ENCODE measurements around the gene DNAH17. TPM values are rescaled to one million over a fixed set of nuclear protein-coding genes. Genes with fewer than 3 reads are reported as not detected.

Gene DNAH17
- total RNA-seq, 1 donor from 2014 or later = 0.40 TPM

DNA sequence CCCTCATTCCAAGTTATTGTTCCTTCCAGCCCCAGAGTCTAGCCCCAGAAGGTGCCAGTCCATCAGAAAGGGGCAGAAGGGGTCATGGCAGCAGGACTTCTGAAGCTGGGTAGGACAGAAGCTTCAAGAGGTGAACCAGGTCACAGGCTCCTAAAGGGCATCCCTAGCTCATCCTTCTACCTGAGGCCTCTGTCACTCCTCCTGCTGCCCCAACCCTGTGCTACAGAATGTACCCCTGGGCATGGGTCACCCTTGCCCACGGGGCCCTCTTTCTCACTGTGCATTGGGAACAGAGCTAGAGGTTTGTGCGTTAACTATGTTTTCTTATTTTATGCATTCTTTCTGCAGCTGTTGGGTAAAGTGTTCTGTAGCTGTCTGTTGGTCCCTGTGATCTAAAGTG lies 46.5 kb downstream of the DNAH17 start:
- no peak for ATAC-seq
- no peak for DNase-seq (ENCODE audit: low spot score)
- intact Hi-C loops (cut with DNase I) = no loop called here

DNA sequence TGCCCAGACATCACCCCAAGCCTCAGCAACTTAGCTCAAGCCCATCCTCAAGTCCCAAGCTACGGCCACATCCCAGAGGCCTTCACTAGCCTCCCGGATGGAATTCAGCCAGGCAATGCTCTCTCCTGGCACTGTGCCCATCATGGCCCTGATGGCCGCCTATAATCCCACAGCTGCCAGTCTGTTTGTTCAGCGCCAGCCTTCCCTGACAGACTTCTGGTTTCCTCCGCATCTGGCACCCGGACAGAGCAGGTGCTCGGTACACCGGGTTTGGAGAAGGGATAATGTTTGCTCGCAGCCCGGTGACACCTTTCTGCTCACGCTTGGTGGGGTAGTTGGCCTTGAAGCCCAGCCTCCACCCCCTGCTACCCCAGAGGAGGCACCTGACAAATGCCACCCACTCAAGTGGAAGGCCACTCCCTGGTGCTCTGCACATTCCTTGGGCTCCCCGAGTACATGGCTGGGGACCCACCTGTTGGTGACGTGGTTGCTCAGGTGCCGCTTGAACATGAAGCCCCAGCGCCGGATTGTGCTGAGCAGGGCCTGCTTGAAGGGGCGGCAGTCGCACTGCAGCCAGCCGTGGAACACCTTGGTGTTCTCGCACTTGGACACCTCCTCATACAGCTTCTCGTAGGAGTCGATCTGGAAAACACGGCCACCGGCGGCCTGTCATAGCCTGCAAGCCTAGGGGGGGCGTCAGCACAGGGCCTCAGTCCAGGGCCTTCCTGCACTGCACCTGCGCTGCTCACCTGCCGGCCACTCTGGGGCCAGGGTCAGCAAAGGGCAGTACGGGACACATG lies 47.1 kb downstream of the DNAH17 start:
- intact Hi-C loops (cut with DNase I) = no loop called here
- DNase-seq (ENCODE audit: low spot score) (no peak), ATAC-seq (no peak)

DNA sequence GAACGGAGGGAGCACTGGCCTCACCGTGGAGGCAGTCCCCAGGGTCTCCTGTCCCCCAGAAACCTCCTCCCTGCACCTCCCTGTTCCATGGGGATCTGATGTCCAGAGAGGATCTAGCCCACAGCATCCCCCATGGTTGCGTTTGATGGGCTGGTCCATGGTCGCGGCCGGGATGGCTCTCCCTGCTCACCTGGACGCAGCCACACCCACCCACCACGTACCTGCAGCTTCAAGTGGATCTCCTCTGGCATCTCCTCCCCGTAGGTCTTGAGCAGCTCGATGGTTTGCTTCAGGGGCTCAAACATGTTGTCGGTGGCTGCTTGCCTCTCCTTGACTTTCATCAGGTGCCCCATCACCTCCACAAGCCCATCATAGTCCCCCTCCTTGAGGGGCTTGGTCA lies 47.9 kb downstream of the DNAH17 start:
- intact Hi-C loops (cut with DNase I) = no loop called here
- no peak for ATAC-seq
- DNase-seq (ENCODE audit: low spot score) = no peak

DNA sequence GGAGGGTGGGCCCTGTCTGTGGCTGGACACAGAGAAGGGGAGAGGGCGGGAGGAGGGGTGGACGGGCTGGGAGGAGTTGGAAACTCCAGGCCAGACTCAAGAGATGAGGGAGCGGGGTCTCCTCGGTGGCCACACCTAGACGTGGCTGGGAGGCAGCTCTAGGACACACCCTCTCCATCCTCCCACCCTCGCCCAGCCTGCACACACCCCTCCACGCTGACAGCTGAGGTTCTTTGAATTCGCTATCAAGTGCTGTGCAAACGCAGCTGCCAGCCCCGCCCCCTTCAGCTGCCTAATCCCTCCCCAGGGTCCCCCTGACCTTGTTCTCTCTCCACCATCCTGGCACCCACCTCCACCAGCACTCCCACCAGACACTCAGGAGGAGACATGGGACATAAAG lies 48.7 kb downstream of the DNAH17 start:
- intact Hi-C loops (cut with DNase I) = no loop called here
- DNase-seq (ENCODE audit: low spot score) = no peak
- ATAC-seq = no peak

DNA sequence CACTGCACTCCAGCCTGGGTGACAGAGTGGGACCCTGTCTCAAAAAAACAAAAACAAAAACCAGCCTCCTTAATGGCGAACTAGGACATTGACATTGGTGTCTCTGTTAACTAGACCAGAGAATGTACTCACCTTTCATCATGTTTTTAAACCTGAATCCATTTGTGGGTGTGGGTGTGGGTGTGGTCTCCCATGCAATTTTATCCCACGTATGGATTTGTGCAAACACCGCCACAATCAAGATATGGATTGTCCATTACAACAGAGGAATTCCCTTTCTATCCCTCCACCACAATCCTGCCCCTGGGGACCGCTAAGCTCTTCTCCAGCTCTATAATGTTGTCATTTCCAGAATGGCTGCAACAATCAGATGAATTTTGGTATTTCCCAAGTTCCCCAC lies 49.9 kb downstream of the DNAH17 start:
- DNase-seq (ENCODE audit: low spot score) (no peak), ATAC-seq (no peak)
- intact Hi-C loops (cut with DNase I) = no loop called here

DNA sequence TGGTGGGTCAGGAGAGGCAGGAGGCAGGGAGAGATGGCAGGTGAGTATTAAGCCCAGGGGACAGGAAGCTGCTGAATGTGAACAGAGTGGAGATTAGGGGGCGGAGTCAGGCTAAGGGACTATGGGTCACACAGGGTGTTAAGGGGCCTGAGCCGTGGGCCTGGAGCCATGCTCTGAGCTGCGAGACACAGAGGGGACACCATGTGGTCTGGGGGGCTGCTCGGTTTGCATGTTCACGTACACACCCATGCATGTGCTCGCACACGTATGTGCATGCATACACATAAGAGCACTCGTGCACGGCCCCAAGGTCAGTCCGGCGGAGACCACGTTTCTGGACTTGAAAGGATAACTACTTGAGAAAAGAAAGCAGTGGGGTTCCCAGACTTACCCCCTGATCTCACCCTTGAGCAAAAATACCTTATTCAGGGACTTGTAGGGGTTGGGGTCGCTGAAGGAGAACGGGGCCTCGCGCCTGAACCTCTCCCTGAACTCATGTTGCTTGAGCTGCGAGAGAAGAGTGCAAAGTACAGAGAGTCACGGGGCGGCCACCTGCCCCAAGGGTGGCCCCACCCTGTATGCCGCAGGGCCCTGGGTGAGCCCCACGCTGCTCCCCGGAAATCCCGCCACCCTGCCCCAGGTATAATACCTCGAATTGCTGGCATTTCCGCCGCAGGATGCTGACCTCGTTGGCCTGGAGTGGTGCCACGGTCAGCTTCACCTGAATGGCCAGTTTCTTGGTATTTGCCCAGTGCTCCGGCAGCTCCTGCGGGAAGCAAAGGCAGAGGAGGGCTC lies 50.8 kb downstream of the DNAH17 start:
- intact Hi-C loops (cut with DNase I) = no loop called here
- ATAC-seq (no peak), DNase-seq (ENCODE audit: low spot score) (no peak)

DNA sequence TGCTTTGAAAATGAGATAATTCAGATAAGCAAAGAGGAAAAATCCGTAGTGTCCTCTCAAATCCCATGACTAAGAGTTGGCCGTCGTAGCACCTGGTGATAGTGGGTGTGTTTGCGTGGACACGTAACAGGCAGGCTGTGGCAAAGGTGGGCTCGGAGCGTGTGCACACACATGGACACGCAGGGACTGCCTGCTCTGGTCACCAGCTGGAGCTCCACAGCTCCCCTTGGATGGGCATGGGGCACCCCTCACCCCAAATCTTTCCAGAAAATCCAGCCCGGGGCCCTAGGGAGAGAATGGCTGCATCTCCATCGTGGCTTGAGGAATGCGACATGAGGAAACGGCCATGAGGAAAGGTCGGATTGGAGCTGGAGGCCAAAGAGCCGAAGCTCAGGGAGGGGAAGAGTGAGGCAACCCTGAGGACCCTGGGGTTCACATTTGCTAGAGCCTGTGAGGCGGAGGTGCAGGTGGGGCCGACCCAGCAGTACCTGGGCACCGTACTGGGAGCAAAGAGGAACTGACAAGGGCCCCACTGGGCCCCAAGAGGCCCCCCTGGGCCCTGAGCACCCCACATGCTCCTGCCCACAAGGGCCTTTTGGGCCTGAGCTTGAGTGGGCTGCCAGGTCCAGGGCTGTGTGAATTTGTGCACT lies 51.6 kb downstream of the DNAH17 start:
- intact Hi-C loops (cut with DNase I) = no loop called here
- DNase-seq (ENCODE audit: low spot score) = no peak

DNA sequence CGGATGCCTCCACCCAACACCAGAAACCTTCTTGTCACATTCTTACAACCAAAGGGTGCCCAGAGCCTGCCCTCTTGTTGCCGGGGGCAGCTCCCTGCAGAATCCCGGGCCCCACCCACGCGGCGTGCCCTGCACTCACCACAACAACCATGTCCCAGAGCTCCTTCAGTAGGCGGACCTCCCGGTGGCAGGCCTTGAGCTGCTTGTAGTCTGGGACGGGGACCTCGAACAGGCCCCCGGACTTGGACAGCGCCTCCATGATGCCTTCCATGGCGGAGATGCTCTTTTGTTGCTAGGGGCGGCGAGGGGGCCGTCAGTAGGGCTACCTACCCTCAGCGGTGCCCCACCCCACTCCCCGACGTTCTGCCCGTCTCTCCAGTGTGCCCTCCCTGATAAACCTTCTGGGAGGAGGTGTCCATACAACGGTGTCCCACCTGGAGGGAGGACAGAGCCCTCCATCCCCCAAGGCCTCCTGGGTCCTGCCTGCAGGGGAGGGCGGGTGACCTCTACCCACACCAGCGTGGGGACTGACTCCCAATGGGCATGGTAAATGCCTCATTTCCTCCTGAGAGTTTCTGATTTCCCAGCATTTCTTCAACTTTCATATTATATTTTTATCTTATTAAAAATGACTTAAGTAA lies 52.2 kb downstream of the DNAH17 start:
- intact Hi-C loops (cut with DNase I) = no loop called here
- ATAC-seq (no peak), DNase-seq (ENCODE audit: low spot score) (no peak)

More for the DNA sequence above, 51.6 kb downstream of the DNAH17 start:
- no peak for ATAC-seq

DNA sequence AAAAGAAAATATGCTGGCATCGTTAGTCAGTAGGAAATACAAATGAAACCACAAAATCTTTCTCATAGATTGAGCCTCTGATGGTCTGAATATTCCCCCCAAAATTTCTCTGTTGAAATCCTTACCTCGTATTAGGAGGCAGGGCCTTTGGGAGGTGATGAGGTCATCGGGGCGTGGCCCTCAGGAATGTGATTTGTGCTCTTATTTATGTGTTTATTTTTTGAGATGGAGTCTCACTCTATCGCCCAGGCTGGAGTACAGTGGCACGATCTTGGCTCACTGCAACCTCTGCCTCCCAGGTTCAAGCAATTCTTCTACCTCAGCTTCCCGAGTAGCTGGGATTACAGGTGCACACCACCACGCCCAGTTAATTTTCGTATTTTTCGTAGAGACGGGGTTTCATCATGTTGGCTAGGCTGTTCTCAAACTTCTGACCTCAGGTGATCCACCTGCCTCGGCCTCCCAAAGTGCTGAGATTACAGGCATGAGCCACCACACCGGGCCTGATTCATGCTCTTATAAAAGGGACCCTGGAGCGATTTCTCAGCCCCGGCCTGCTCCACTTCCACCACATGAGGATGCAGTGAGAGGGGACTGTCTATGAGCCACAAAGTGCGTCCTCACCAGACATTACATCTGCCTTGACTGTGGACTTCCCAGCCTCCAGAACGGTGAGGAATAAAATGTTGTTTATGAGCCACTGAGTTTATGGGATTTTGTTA lies 53.1 kb downstream of the DNAH17 start:
- no peak for ATAC-seq
- intact Hi-C loops (cut with DNase I) = no loop called here
- no peak for DNase-seq (ENCODE audit: low spot score)

DNA sequence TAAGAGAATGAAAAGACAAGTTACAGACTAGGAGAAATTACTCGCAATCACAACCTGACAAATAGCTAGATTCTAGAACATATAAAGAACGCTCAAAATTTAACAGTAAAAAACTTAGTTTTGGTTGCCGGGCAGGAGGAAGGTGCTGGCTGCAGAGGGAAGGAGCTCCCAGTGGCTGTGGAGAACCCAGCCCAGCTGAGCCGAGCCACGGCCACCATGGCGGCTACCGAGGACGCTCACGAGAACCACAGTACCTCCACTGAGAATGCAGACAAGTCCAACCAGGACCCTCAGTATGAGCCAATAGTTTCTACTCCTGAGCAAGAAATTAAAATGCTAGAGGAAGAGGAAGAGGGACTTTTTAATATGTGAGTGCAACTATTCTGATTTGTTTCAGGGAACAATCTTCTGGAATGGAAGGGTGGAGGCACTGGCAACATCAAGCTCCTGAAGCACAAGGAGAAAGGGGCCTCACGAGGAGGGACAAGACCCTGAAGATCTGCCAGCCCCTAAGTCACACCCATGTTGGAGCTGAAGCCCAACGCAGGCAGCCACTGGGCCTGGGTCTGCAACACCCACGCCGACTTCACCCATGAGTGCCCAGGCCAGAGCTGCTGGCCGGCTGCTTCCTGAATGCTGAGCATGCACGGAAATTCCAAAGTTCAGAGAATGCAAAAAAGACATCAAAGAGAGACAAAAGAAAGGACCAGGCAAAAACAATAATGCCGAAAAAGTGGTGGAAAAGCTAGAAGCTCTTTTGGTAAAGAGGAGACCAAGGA lies 55.0 kb downstream of the DNAH17 start:
- ATAC-seq (no peak), DNase-seq (ENCODE audit: low spot score) (no peak)
- intact Hi-C loops (cut with DNase I) = no loop called here

DNA sequence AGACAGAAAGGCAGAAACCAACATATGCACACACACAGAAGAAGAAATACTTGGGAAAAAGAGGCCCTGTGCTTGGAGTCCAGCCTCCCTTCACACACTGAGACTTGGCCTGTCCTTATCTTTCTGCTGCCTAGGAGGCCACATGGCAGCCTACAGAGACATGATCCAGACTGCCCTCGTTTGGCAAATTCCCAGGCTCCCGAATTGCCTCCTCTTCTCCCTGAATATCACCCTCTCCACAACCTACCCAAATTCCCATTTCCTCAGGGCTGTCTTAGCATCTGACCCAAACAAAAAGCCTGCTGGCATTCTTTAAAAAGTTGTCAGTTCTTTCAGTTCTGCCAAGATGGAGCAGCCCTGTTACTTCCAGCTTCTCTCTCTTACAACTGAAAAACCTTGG lies 59.8 kb downstream of the DNAH17 start:
- no peak for ATAC-seq

DNA sequence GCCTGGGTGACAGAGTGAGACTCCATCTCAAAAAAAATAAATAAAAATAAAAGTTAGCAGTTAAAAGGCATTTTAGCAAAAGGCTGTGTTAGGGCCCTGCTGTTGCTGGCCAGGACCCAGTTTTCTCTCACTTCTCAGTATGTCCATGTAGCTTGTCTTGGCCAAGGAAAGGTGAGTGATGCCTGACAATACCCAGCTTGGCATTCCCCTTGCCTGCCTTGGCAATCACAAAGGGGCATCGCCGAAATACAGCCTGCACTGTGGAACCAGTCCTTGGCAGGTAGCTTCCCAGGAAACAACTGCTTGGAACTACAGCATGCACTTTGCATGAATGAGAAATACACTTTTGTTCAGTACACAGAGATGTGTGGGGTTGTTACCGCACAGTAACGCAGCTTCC lies 61.7 kb downstream of the DNAH17 start:
- DNase-seq (ENCODE audit: low spot score) = no peak
- intact Hi-C loops (cut with DNase I) = no loop called here
- no peak for ATAC-seq

More for the DNA sequence above, 59.8 kb downstream of the DNAH17 start:
- intact Hi-C loops (cut with DNase I) = no loop called here
- no peak for DNase-seq (ENCODE audit: low spot score)

DNA sequence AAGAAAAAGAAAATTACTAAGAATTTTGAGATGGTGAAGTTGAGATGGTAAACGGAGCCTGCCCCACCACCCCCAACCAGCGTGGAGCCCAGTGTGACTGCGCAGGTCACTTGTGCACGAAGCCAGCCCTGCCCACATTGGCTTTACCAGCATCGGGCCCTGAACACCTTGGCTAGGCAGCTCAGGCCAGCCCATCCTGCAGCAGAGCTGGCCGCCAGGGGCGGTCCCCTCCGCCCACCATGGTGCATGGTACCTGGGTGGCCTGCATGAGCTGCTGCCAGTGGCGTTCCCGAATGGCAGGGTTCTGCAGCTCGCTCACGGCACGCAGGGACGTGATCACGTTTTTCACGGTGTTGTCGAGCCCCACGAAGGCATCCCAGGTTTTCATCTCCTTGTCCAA lies 62.7 kb downstream of the DNAH17 start:
- DNase-seq (ENCODE audit: low spot score) (no peak), ATAC-seq (no peak)
- intact Hi-C loops (cut with DNase I) = no loop called here

DNA sequence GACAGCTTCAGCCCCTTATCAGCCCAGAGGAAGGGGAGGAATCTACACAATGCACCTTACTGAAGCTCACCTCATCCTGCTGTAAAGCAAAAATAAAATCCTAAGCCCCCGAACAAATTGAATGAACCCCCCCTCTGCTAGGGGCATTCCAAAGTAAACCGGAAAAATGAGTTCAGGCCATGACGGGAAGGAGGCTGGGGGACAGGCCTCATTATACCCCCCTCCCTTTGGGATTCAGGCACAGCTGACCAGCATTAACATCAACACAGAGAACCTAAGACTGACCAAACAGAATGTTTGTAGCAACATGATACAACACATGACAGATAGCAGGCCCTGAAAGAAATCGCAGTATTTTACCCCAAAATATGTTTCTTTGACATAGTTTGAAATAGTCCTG lies 64.2 kb downstream of the DNAH17 start:
- ATAC-seq (no peak), DNase-seq (ENCODE audit: low spot score) (no peak)
- intact Hi-C loops (cut with DNase I) = no loop called here

DNA sequence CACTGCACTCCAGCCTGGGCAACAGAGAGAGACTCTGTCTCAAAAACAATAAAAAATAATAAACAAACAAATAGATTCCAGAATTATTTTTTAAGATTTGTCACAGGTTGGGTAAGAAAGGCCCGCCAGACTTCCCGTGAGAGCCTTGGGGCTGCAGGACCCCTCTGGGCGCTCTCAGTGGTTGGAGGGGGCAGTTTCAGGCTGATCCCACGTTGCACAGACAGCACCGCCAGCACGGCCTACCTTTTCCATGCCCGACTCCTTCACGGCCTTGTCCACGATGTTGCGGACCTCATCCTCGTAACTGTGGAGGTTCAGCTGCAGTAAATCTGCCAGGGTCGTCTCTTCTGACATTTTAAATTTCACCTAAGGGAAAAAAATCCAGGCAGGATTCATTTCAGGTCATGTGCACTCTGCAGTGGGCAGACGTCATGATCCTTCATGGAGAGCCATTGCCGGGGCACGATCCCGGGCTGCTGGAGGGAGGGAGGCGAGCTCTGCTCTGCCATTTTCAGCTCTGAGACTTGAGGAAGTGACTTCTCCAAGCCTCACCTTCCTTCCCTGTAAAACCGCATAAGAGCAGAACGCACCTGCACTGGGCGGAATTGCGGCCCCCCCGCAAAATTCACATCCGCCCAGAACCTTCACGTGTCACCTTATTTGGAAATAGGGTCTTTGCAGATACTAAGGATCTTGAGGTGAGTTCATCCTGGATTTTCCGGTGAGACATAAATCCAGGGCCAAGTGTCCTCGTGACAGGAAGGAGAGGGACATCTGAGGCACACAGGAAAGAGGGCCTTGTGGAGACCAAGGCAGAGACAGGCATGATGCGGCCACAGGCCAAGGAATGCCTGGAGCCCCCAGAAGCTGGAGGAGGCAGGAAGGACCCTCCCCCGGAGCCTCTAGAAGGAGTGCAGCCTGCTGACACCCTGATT lies 66.8 kb downstream of the DNAH17 start:
- ATAC-seq = no peak
- no peak for DNase-seq (ENCODE audit: low spot score)
- intact Hi-C loops (cut with DNase I) = no loop called here

DNA sequence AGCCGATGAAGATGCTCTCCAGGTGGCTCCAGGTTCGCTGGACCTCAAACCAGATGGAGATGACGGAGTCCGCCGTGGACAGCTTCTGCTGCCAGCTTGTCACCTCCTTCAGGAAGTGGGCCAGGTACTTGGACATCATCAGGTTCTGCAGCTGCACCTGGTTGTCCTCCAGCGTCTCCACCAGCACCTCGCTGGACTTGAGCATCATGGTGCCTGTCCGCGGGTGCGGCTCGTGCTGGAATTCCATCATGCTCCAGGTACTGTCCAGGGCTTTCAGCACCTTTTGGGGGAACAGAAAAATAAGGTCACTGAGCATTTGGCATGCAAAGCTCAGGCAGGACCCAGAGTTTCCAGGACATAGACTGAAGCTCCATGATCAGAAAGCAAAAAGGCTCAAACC lies 69.7 kb downstream of the DNAH17 start:
- intact Hi-C loops (cut with DNase I) = no loop called here
- ATAC-seq = no peak
- DNase-seq (ENCODE audit: low spot score) = no peak
